ENCODE results near the gene HTR3E.
A peak's percentile ranks its signal among the peaks of the same experiment; 100 is the strongest.

HTR3E gene

DNA sequence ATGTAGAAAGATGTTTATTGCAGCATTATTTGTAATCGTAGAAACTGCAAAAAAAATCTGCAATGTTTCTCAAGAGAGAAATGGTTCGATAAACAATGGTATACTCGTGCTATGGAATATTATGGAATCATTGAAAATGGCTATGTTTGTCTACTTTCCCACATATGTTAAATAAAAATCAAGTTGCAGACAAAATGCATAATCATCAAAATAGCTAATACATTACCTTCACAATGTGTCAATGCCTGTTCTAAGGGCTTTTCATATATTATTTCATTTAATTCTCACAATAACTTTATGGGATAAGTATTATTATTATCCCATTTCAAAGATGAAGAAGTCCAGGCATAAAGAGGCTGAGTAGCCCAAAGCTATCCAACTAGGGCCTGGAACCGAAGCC is 36.1 kb downstream of the HTR3E start:
- DNase-seq (ENCODE audit: low read depth): no peak
- H3K4me3 ChIP-seq (ENCODE audit: low read depth, low read length): peak overlapping the region; percentile 82
- TF ChIP-seq, protein P1, sequence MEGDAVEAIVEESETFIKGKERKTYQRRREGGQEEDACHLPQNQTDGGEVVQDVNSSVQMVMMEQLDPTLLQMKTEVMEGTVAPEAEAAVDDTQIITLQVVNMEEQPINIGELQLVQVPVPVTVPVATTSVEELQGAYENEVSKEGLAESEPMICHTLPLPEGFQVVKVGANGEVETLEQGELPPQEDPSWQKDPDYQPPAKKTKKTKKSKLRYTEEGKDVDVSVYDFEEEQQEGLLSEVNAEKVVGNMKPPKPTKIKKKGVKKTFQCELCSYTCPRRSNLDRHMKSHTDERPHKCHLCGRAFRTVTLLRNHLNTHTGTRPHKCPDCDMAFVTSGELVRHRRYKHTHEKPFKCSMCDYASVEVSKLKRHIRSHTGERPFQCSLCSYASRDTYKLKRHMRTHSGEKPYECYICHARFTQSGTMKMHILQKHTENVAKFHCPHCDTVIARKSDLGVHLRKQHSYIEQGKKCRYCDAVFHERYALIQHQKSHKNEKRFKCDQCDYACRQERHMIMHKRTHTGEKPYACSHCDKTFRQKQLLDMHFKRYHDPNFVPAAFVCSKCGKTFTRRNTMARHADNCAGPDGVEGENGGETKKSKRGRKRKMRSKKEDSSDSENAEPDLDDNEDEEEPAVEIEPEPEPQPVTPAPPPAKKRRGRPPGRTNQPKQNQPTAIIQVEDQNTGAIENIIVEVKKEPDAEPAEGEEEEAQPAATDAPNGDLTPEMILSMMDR (IDR thresholded peaks at IDR 0.05; ENCODE audit: control insufficient read depth, extremely low read depth, insufficient read depth): no peak

DNA sequence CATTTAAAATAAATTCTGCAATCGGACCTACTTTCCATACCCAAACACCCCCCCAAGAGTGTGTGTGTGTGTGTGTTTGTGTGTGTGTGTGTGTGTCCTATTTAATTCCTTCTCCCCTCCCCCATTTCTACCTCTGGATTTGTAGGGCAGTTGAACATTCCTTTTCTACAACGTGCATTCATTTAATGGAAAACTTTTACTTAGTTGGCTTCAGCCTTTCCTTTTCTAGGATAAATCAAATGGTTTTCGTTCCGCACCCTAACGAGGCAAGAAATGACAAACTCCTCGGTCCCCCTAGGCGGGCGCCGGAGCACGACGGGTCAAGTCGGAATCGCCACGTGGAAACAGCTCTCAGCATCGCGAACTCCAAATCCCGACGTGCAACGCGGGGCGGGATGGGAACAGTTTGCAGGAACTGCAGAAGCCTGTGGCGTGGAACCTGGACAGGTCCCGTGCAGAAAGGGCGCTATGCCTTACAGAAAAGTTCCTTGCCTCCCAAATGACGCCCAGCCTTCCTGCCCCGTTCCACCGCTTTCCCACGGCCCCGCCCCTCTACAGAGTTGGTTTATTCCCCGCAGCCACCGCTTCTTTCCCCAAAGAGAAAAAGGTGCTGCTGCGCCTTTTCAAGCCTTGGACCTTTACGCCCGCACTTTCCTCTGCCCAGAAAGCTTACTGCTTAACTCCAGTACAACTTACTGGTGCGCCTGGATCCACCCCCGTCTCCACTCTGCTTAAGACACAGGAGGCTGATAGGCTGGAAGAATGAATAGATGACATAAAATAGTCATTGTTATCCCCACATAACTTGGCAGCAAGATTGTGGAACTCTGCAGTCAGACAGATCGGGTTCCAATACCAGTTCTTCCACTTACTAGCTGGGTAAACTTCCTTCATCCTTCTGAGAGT is 37.2 kb downstream of the HTR3E start:
- peak; percentile 99 for DNase-seq (ENCODE audit: low read depth)
- TF ChIP-seq, protein P1 (IDR thresholded peaks at IDR 0.05; ENCODE audit: control insufficient read depth, extremely low read depth, insufficient read depth): no peak
- peak overlapping the region; percentile 82 for H3K4me3 ChIP-seq (ENCODE audit: low read depth, low read length)

DNA sequence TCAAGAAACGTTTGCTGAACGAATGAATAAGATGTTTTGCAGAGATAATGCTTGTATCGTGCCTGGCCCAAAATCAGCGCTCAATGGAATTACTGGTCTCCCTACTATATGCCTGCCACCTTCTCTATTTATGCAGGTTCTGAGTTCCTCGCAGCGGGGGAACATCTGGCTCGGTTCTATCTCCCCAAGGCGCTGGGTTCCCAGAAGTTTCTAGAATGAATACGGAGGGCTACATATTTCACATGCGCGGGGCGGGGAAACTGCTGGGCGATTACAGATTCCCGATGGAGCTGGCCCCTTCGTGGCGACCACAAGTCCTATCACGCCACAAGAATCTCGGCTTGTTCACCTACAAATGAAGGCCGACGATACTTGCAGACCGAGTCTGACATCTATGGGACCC is 37.9 kb downstream of the HTR3E start:
- no peak for DNase-seq (ENCODE audit: low read depth)
- H3K4me3 ChIP-seq (ENCODE audit: low read depth, low read length): peak overlapping the region; percentile 82
- TF ChIP-seq, protein P1 (IDR thresholded peaks at IDR 0.05; ENCODE audit: control insufficient read depth, extremely low read depth, insufficient read depth): no peak

- peak; percentile 87 for DNase-seq (ENCODE audit: low read depth)
- TF ChIP-seq, protein P1 (IDR thresholded peaks at IDR 0.05; ENCODE audit: control insufficient read depth, extremely low read depth, insufficient read depth): peak; percentile 39
Measured at GRCh38 chr3:184135149-184135910, 38.5 kb downstream of the HTR3E start, which contains the start of gene EIF2B5. TSS of gene EIF2B5 (plus strand) at chr3:184135358. CDS start at chr3:184135386, 28 bp downstream.

GRCh38 chr3:184135911-184136260 is 39.0 kb downstream of the HTR3E start:
- peak overlapping the region; percentile 82 for H3K4me3 ChIP-seq (ENCODE audit: low read depth, low read length)
- TF ChIP-seq, protein P1 (IDR thresholded peaks at IDR 0.05; ENCODE audit: control insufficient read depth, extremely low read depth, insufficient read depth): no peak
- DNase-seq (ENCODE audit: low read depth): no peak

More at GRCh38 chr3:184135149-184135910, 38.5 kb downstream of the HTR3E start, which contains the start of gene EIF2B5:
- H3K4me3 ChIP-seq (ENCODE audit: low read depth, low read length): peak within 1 kb of the TSS; percentile 82

DNA sequence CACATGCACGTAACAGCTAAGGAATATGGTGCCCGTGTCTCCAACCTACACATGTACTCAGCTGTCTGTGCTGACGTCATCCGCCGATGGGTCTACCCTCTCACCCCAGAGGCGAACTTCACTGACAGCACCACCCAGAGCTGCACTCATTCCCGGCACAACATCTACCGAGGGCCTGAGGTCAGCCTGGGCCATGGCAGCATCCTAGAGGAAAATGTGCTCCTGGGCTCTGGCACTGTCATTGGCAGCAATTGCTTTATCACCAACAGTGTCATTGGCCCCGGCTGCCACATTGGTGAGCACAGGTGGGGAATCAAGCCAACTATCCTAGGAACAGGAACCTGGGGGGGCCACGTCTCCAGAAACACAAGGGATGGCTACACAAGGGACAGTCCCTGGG is 43.6 kb downstream of the HTR3E start:
- H3K4me3 ChIP-seq (ENCODE audit: low read depth, low read length): no peak overlapping the region
- TF ChIP-seq, protein P1 (IDR thresholded peaks at IDR 0.05; ENCODE audit: control insufficient read depth, extremely low read depth, insufficient read depth): no peak
- DNase-seq (ENCODE audit: low read depth): no peak

Data from LNCaP clone FGC (cell line).